ENCODE measurements around the gene STX2.

Gene STX2

DNA sequence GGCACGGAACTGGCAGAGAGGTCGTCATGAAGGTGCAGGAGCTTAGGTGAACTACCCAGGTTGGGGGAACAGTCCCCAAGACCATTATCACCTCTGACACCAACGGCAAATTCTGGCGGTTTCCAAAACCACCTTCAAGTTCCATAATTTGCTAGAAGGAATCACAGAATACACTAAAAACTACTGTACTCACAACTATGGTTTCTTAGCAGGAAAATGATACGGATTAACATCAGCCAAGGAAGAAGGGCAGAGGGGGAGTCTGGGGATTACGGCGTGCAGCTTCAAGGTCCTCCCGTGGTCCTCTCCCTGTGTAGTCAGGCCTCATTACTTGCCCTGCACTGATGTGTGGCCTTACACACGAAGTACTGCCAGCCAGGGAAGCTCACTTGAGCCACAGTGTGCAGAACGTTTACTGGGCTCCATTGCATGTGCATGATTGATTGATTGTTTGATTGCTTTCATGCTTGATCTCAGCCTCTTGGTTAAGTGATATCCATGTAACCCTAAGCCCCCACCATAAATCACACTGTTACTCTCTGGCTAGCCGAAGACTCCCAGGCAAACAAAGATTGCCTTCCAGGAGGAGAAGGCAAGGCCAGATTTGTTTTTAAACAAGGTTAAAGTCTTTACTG is 837 bp upstream of the STX2 start:
- H3K4me3 ChIP-seq (replicated peaks; ENCODE audit: low read depth, low read length) = peak overlapping the region; percentile 57
- no peak for DNase-seq (ENCODE audit: low read depth)
- TF ChIP-seq, protein P1, sequence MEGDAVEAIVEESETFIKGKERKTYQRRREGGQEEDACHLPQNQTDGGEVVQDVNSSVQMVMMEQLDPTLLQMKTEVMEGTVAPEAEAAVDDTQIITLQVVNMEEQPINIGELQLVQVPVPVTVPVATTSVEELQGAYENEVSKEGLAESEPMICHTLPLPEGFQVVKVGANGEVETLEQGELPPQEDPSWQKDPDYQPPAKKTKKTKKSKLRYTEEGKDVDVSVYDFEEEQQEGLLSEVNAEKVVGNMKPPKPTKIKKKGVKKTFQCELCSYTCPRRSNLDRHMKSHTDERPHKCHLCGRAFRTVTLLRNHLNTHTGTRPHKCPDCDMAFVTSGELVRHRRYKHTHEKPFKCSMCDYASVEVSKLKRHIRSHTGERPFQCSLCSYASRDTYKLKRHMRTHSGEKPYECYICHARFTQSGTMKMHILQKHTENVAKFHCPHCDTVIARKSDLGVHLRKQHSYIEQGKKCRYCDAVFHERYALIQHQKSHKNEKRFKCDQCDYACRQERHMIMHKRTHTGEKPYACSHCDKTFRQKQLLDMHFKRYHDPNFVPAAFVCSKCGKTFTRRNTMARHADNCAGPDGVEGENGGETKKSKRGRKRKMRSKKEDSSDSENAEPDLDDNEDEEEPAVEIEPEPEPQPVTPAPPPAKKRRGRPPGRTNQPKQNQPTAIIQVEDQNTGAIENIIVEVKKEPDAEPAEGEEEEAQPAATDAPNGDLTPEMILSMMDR (IDR thresholded peaks at IDR 0.05; ENCODE audit: low read length, missing control alignments) = no peak

DNA sequence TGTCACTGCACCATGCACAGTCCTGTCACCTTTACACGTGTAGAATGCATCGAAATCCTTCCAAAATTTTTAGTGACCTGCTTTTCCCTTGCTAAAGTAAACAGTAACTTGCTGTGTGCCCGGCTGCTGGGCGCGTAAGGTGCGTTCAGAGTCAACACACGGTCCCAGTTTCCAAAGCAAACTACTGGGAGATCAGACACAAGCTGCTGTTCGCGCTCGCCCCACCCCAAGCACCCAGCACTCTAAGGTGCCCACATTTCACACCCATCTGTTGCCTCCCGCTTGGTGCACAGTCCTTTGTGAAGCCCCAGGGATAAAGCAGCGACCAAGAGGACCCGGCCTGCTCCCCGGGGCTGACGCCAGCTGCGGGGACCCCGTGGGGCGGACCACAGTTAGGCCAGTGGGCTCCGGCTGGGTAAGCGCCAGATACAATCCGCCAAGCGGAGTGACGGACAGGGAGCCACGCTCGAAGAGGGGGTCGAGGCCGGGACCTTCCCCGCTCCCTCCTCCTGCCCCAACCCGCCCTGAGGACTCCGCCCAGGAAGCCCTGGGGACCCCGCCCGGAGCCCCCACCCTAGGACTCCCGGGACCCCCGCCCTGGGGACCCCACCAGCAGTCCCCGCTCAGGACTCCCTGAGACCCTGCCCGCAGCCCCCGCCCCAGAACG is 633 bp downstream of the STX2 start:
- TF ChIP-seq, protein P1 (IDR thresholded peaks at IDR 0.05; ENCODE audit: low read length, missing control alignments) = no peak
- peak; percentile 18 for DNase-seq (ENCODE audit: low read depth)
- H3K4me3 ChIP-seq (replicated peaks; ENCODE audit: low read depth, low read length) = peak overlapping the region; percentile 86

DNA sequence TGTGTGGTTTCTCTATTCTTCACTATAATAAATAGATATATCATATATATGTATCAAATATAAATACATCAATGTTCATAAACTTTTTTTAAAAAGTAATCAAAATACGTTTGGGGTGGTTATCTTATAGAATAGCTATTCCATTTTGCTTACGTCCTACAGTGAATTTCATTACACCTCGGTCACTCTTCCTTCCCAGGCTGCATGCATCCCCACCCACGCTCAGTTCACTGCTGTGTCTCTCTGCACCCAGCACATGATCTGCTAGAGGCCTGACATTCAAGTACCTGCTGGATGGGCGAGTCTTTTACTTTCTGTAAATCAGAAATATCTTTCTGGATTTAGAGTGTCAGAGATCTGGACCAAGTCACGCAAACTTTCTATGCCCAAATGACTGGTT is 3.6 kb downstream of the STX2 start:
- TF ChIP-seq, protein P1 (IDR thresholded peaks at IDR 0.05; ENCODE audit: low read length, missing control alignments) = no peak
- no peak overlapping the region for H3K4me3 ChIP-seq (replicated peaks; ENCODE audit: low read depth, low read length)
- DNase-seq (ENCODE audit: low read depth) = no peak

DNA sequence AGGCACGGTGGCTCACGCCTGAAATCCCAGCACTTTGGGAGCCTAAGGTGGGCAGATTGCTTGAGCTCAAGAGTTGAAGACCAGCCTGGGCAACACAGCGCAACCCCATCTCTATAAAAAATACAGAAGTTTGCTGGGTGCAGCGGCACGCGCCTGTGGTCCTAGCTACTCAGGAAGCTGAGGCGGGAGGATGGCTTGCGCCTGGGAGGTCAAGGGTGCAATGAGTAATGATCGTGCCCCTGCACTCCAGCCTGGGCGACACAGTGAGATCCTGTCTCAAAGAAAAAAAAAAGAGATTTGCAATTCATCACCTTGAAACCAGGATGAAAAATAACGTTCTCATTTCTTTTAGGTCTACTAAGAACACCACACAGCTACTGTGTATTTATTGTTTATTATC is 4.0 kb downstream of the STX2 start:
- DNase-seq (ENCODE audit: low read depth) = no peak
- H3K4me3 ChIP-seq (replicated peaks; ENCODE audit: low read depth, low read length) = no peak overlapping the region
- TF ChIP-seq, protein P1 (IDR thresholded peaks at IDR 0.05; ENCODE audit: low read length, missing control alignments) = no peak

DNA sequence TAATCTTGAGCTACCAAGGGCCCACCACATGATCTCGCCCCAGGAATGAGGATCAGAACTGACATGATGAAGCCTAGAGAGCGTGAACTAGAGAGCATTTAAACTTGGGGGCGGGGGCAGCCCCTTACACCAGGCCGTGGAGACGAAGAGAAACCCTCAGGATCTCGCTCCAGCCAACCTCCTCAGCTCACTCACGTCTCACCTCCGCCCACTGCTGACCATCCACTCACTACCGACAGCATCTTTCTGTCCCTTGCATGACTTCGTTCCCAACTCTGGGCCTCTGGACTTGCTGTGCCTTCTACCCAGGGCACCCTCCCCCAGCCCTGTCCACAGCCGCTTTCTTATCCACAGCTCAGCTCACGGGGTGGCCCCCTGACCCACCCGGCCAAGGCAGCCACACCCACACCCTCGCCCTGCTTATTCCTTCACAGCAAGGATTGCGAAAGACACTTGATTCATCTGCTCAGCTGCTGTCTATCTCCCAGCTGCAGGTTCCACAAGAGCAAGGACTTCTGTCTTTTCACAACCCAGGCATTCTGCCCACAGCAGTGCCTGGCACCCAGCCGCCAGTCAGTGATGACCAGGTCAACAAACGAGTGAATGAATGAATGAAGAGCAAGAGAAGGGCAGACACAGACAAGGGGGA is 6.4 kb downstream of the STX2 start:
- peak; percentile 56 for DNase-seq (ENCODE audit: low read depth)
- H3K4me3 ChIP-seq (replicated peaks; ENCODE audit: low read depth, low read length) = no peak overlapping the region
- TF ChIP-seq, protein P1 (IDR thresholded peaks at IDR 0.05; ENCODE audit: low read length, missing control alignments) = no peak

DNA sequence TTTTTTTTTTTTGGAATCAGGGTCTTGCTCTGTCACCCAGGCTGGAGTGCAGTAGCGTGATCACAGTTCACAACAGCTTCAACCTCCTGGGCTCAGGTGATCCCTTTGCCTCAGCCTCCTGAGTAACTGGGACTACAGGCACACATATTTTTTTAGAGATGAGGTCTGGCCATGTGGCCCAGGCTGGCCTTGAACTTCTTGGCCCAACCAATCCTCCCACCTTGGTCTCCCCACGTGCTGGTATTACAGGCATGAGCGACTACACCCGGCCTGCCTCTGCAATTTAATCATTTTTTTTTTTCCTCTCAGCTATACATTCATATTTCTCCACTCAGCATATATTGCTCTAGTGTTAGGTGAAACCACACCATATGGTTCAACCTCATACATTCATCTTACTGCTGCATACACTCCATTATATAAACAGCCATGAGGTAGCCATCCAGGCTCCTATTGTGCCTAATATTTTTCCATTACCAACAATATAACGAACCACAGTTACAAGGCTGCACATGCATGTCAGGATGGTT is 7.1 kb downstream of the STX2 start:
- no peak overlapping the region for H3K4me3 ChIP-seq (replicated peaks; ENCODE audit: low read depth, low read length)
- TF ChIP-seq, protein P1 (IDR thresholded peaks at IDR 0.05; ENCODE audit: low read length, missing control alignments) = no peak
- no peak for DNase-seq (ENCODE audit: low read depth)

Measured in fibroblast of pulmonary artery (primary cell).